HG03135 (cell line): ENCODE data around the gene NBEAL1.
"Not testable (repeated sequence)": the region's sequence is repeated elsewhere in the genome, so short reads cannot be mapped to it uniquely, and the experiment has no call there.

Experiments used
- ATAC-seq: cut with Tn5 transposase; IDR thresholded peaks from one replicate; pipeline ENCODE4 v1.9.1; 2021; ENCODE audit warnings: mild to moderate bottlenecking, moderate library complexity; ENCODE audit not compliant: unreplicated experiment

Gene NBEAL1

GRCh38 chr2:203105996-203106395 lies 91.3 kb downstream of the NBEAL1 start:
- ATAC-seq: no peak

GRCh38 chr2:203110496-203110895 lies 95.8 kb downstream of the NBEAL1 start:
- ATAC-seq: not testable (repeated sequence)

GRCh38 chr2:203112342-203112741 lies 97.7 kb downstream of the NBEAL1 start:
- ATAC-seq: no peak

- ATAC-seq: not testable (repeated sequence)
These were observed 100.6 kb downstream of the NBEAL1 start for GRCh38 chr2:203115201-203115700.

- no peak for ATAC-seq
These were observed 107.8 kb downstream of the NBEAL1 start for GRCh38 chr2:203122317-203122986.

- no peak for ATAC-seq
These were observed 112.3 kb downstream of the NBEAL1 start for GRCh38 chr2:203126996-203127395.

GRCh38 chr2:203135105-203135504 lies 120.4 kb downstream of the NBEAL1 start:
- no peak for ATAC-seq

GRCh38 chr2:203143391-203143790 lies 128.7 kb downstream of the NBEAL1 start:
- ATAC-seq: no peak

- ATAC-seq: no peak
These were observed 134.5 kb downstream of the NBEAL1 start for GRCh38 chr2:203149194-203149593.

GRCh38 chr2:203155406-203155805 lies 140.7 kb downstream of the NBEAL1 start:
- ATAC-seq: no peak

- not testable (repeated sequence) for ATAC-seq
These were observed 148.0 kb downstream of the NBEAL1 start for GRCh38 chr2:203162722-203163121.

- no peak for ATAC-seq
These were observed 149.7 kb downstream of the NBEAL1 start for GRCh38 chr2:203164311-203164935.

GRCh38 chr2:203167751-203168150 lies 153.1 kb downstream of the NBEAL1 start:
- ATAC-seq: no peak

GRCh38 chr2:203170502-203170901 lies 155.8 kb downstream of the NBEAL1 start:
- ATAC-seq: no peak

- ATAC-seq: no peak
These were observed 160.7 kb downstream of the NBEAL1 start for GRCh38 chr2:203175371-203175770.

GRCh38 chr2:203177361-203177760 lies 162.7 kb downstream of the NBEAL1 start:
- no peak for ATAC-seq

- ATAC-seq: no peak
These were observed 171.2 kb downstream of the NBEAL1 start for GRCh38 chr2:203185864-203186263.

- ATAC-seq: not testable (repeated sequence)
These were observed 175.9 kb downstream of the NBEAL1 start for GRCh38 chr2:203190547-203190946.

- ATAC-seq: not testable (repeated sequence)
These were observed 176.4 kb downstream of the NBEAL1 start for GRCh38 chr2:203191026-203191425.

GRCh38 chr2:203191961-203192360 lies 177.3 kb downstream of the NBEAL1 start:
- no peak for ATAC-seq

GRCh38 chr2:203195331-203196036 lies 180.8 kb downstream of the NBEAL1 start:
- ATAC-seq: no peak

GRCh38 chr2:203200866-203201265 lies 186.2 kb downstream of the NBEAL1 start:
- ATAC-seq: no peak
